Nephron progenitor cell (in vitro differentiated cells): ENCODE measurements around the gene PLEKHG4.
A peak's percentile ranks its signal among the peaks of the same experiment; 100 is the strongest.

ENCODE experiments used
- DNase-seq: peaks from one replicate; pipeline ENCODE4 v3.0.0; 2021
- H3K27ac Mint-ChIP-seq: 2 replicates; pipeline ENCODE4 v1.8.0; 2021; ENCODE audit warnings: mild to moderate bottlenecking, moderate library complexity, mixed read lengths
- H3K27me3 Mint-ChIP-seq: 2 replicates; pipeline ENCODE4 v1.8.0; 2021; ENCODE audit warnings: mild to moderate bottlenecking, low read depth, mixed read lengths; ENCODE audit not compliant: poor library complexity
- H3K36me3 Mint-ChIP-seq: 2 replicates; pipeline ENCODE4 v1.8.0; 2021; ENCODE audit warnings: low read depth, mixed read lengths
- H3K4me1 Mint-ChIP-seq: 2 replicates; pipeline ENCODE4 v1.8.0; 2021; ENCODE audit warnings: mixed read lengths
- H3K4me3 Mint-ChIP-seq: 2 replicates; pipeline ENCODE4 v1.8.0; 2021; ENCODE audit warnings: mild to moderate bottlenecking, moderate library complexity, mixed read lengths
- H3K9me3 Mint-ChIP-seq: 2 replicates; pipeline ENCODE4 v1.8.0; 2021; ENCODE audit warnings: mild to moderate bottlenecking, moderate library complexity, mixed read lengths
- TF ChIP-seq, protein P1 (sequence below): fragments of 200-600 bp; sonication (generic); IDR thresholded peaks from 2 replicates; pipeline ENCODE4 v1.5.0; 2021; ENCODE audit warnings: antibody characterized with exemption

Gene PLEKHG4

DNA sequence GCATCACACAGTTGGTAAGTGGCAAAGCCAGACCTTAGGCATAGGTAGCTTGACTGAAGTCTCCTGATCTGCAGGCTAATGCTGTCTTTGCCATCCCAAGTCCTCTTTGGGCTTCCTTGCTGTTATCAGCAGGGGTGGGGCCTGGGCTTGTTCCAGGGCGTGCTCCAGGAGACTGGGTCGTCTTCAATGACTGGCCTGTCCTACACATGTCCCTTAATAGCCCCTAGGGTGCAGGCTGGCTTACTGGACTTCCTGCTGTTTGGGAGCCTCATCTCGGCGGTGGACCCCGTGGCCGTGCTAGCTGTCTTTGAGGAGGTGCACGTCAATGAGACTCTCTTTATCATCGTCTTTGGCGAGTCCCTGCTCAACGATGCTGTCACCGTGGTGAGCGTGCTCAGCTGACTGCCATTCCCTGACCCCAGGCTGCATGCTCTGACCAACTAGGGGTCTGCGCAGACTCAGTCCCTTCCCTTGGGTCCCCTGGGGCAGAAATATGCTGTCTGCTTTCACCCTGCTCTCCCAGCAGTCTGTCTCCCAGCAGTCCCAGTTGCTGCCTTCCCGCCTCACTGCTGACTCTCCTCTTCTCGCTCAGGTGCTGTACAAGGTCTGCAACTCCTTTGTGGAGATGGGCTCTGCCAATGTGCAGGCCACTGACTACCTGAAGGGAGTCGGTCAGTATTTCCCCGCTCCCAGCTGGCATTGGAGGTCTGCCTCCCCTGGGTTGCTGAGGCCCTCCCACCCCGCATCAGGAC lies 24.4 kb upstream of the PLEKHG4 start:
- Mint-ChIP-seq H3K27me3 (peaks cover 39% of the 10 kb centered on the region), H3K4me3 (peak overlapping the region; percentile 49), H3K9me3 (no peaks in the 10 kb centered on the region), H3K36me3 (no peaks in the 10 kb centered on the region), H3K4me1 (peaks cover 14% of the 10 kb centered on the region), H3K27ac (no peak overlapping the region)
- TF ChIP-seq, protein P1, sequence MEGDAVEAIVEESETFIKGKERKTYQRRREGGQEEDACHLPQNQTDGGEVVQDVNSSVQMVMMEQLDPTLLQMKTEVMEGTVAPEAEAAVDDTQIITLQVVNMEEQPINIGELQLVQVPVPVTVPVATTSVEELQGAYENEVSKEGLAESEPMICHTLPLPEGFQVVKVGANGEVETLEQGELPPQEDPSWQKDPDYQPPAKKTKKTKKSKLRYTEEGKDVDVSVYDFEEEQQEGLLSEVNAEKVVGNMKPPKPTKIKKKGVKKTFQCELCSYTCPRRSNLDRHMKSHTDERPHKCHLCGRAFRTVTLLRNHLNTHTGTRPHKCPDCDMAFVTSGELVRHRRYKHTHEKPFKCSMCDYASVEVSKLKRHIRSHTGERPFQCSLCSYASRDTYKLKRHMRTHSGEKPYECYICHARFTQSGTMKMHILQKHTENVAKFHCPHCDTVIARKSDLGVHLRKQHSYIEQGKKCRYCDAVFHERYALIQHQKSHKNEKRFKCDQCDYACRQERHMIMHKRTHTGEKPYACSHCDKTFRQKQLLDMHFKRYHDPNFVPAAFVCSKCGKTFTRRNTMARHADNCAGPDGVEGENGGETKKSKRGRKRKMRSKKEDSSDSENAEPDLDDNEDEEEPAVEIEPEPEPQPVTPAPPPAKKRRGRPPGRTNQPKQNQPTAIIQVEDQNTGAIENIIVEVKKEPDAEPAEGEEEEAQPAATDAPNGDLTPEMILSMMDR = no peak
- DNase-seq = no peak

DNA sequence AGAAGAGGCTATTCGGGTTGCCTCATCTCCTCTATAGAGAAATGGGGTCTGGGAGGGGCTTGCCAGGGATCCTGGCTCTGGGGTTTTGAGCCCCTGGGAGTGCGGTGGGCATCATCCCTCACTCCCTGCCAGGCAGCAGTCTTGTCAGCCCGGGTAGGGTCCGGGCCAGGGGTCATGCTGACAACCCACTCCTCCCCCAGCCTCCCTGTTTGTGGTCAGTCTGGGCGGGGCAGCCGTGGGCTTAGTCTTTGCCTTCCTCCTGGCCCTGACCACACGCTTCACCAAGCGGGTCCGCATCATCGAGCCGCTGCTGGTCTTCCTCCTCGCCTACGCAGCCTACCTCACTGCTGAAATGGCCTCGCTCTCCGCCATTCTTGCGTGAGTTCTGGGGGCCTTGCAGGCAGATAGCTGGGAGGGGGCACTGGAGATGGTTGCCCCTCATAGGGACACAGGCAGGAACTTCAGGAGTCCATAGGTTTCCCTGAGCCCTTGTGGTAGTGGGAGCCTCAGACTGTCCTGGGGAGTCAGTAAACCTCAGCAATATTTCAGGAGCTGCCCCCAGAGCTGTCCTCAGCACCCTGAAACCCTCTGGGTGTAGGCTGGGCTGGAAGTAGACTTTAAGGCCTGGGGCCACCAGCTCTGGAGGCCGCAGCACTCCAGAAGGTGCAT lies 23.6 kb upstream of the PLEKHG4 start:
- H3K27ac Mint-ChIP-seq = no peak overlapping the region
- H3K4me3 Mint-ChIP-seq = no peak overlapping the region
- TF ChIP-seq, protein P1 = no peak
- H3K36me3 Mint-ChIP-seq = no peaks in the 10 kb centered on the region
- peaks cover 15% of the 10 kb centered on the region for H3K4me1 Mint-ChIP-seq
- H3K9me3 Mint-ChIP-seq = no peaks in the 10 kb centered on the region
- no peak for DNase-seq
- peaks cover 32% of the 10 kb centered on the region for H3K27me3 Mint-ChIP-seq

DNA sequence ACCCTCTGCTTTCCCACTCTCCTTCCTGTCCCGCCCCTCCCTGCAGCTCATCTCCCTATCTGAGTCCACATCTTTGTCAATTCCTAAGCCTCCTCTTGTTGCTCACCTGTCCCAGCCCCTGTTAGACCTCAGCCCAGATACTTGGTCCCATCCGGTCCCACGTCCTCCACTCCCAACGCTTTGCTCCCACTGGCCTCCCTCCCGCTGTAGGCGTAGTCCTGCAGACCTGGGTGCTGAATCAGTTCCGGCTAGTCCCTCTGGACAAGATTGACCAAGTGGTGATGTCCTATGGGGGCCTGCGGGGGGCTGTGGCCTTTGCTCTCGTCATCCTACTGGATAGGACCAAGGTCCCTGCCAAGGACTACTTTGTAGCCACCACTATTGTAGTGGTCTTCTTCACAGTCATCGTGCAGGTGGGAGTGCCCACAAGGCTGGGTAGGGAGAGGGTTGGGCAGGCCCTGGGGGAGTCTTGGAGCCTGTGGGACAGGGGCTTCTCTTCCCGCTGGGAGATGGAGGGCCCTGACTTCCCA lies 22.6 kb upstream of the PLEKHG4 start:
- H3K36me3 Mint-ChIP-seq = no peaks in the 10 kb centered on the region
- H3K27ac Mint-ChIP-seq = no peak overlapping the region
- H3K27me3 Mint-ChIP-seq = peaks cover 30% of the 10 kb centered on the region
- TF ChIP-seq, protein P1 = no peak
- no peak overlapping the region for H3K4me3 Mint-ChIP-seq
- H3K4me1 Mint-ChIP-seq = peaks cover 20% of the 10 kb centered on the region
- H3K9me3 Mint-ChIP-seq = no peaks in the 10 kb centered on the region
- DNase-seq = no peak

DNA sequence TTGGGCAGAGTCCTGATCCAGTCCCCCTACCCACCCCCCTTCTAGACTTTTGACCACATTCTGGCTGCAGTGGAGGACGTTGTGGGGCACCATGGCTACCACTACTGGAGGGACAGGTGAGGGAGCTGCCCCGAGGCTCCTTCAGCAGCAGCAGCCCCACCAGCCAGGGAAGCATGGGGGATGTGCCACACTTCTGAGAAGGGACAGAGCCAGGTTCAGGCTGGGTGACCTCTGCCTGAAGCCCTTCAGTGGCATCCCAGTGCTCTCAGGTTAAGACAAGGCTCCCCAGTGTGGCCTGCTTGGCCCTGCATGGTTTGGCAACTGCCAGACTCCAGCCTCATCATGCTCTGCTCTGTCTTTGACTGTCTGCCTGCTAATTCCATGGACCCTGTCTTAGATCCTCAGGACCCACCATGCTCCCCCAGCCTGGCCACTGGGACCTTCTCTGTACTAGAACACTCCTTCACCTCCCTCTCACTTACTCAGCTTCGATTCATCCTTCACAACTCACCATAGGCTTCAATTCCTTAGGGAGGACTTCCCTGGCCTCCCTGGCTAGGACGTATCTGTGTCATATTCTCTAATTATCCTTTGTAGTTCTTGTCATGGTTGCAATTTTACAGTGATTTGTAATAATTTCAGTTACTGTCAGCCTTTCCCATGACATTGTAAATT lies 21.7 kb upstream of the PLEKHG4 start:
- H3K27me3 Mint-ChIP-seq = peaks cover 27% of the 10 kb centered on the region
- no peaks in the 10 kb centered on the region for H3K36me3 Mint-ChIP-seq
- H3K27ac Mint-ChIP-seq = no peak overlapping the region
- TF ChIP-seq, protein P1 = no peak
- H3K4me3 Mint-ChIP-seq = no peak overlapping the region
- no peak for DNase-seq
- no peaks in the 10 kb centered on the region for H3K9me3 Mint-ChIP-seq
- peaks cover 20% of the 10 kb centered on the region for H3K4me1 Mint-ChIP-seq

DNA sequence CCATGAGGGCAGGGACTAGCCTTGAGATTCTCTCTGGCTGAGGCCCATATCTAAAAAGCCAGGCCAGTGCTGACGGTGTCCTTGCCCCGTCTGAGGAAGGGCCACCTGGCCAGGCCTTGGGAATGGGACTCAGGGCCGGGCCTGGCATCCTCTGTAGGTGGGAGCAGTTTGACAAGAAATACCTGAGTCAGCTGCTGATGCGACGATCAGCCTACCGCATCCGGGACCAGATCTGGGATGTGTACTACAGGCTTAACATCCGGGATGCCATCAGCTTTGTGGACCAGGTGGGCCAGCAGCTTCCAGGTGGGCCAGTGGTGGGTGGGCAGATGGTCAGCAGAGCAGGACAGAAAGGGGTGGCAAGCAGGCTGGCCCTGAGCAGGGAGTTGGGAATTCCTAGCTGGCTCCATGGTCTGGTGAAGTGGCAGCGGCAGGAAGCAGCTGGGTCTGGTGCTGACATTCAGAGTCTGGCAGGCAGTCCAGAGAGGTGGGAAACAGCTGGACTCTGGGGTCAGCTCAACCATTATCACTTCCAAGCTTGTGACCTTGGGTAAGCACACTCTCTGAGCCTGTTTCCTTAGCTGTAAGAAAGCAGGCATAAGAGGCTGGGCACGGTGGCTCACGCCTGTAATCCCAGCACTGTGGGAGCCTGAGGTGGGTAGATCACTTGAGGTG lies 21.0 kb upstream of the PLEKHG4 start:
- Mint-ChIP-seq H3K4me1 (peaks cover 20% of the 10 kb centered on the region), H3K36me3 (no peaks in the 10 kb centered on the region), H3K27ac (no peak overlapping the region), H3K9me3 (no peaks in the 10 kb centered on the region), H3K27me3 (peaks cover 29% of the 10 kb centered on the region), H3K4me3 (no peak overlapping the region)
- TF ChIP-seq, protein P1 = no peak
- DNase-seq = no peak
